Tibial artery (tissue), 4 donors: Measurements from ENCODE around the gene HS6ST2.

Source experiments
- DNase-seq, 2 donors: peaks; one replicate each; pipeline ENCODE4 v3.0.0-alpha.2; 2019
- H3K27ac ChIP-seq, 2 donors: fragments of 200-600 bp; sonication (generic) in 1 of 2; 1 replicate in 1 of 2; 2 replicates in 1 of 2; pipeline ENCODE4 v1.5.1; 2018 to 2019; ENCODE audit warnings: mild to moderate bottlenecking in 1 of 2
- H3K27me3 ChIP-seq, 2 donors: fragments of 200-600 bp; sonication (generic) in 1 of 2; one replicate each; pipeline versions ENCODE4 v1.5.1 to v1.6.0; 2016 to 2019
- H3K36me3 ChIP-seq, 3 donors: fragments of 200-600 bp; sonication (generic) in 2 of 3; one replicate each; pipeline ENCODE4 v1.5.1; 2016 to 2019; ENCODE audit warnings: mild to moderate bottlenecking in 2 of 3
- H3K4me1 ChIP-seq, 4 donors: fragments of 200-600 bp; sonication (generic) in 2 of 4; 1 replicate in 3 of 4; 2 replicates in 1 of 4; pipeline ENCODE4 v1.5.1; 2016 to 2019
- H3K4me3 ChIP-seq, 2 donors: fragments of 200-600 bp; sonication (generic) in 1 of 2; 1 replicate in 1 of 2; 2 replicates in 1 of 2; pipeline ENCODE4 v1.5.1; 2018 to 2019; ENCODE audit warnings: mild to moderate bottlenecking in 2 of 2
- H3K9me3 ChIP-seq, 3 donors: fragments of 200-600 bp; sonication (generic) in 1 of 3; one replicate each; pipeline ENCODE4 v1.5.1; 2016 to 2019
- CTCF ChIP-seq, 2 experiments: fragments of 200-600 bp in 1 of 2; fragments of 450-650 bp in 1 of 2; IDR thresholded peaks; one replicate each; pipeline ENCODE4 v1.5.1; 2017 to 2019; ENCODE audit warnings: antibody characterized with exemption in 2 of 2, mild to moderate bottlenecking in 1 of 2, moderate library complexity in 1 of 2
- intact Hi-C: fragments of 100-400 bp; cut with DNase I; formaldehyde crosslinking; loops from one replicate; pipeline ENCODE4 v1.15.0; 2023; ENCODE audit warnings: low total_unique reads

HS6ST2 gene

GRCh38 chrX:132958091-132958703, at the start of gene HS6ST2:
HS6ST2 (minus strand) TSS chrX:132958629.
- intact Hi-C loops, result no loop called here
- H3K27me3 ChIP-seq, result peaks cover 0 to 24% of the 10 kb centered on the region in 2 donors
- H3K4me1 ChIP-seq, result peaks cover 0 to 23% (median 10%) of the 10 kb centered on the region in 4 donors
- no peak for DNase-seq
- no peak for TF ChIP-seq CTCF (IDR thresholded peaks at IDR 0.05)
- no peaks in the 10 kb centered on the region for H3K36me3 ChIP-seq
- peak within 1 kb of the TSS; percentile 43 to 56 for H3K4me3 ChIP-seq
- H3K27ac ChIP-seq, result no peak within 1 kb of the TSS
- no peaks in the 10 kb centered on the region for H3K9me3 ChIP-seq

- no peak overlapping the region for H3K4me3 ChIP-seq
- DNase-seq, result no peak
- H3K36me3 ChIP-seq, result no peaks in the 10 kb centered on the region
- intact Hi-C loops, result no loop called here
- no peaks in the 10 kb centered on the region for H3K27me3 ChIP-seq
- H3K9me3 ChIP-seq, result no peaks in the 10 kb centered on the region
- no peak for TF ChIP-seq CTCF (IDR thresholded peaks at IDR 0.05)
- H3K4me1 ChIP-seq, result no peaks in the 10 kb centered on the region
- no peak overlapping the region for H3K27ac ChIP-seq
Observed at GRCh38 chrX:133007458-133007857, 49.0 kb upstream of the HS6ST2 start.

- H3K36me3 ChIP-seq, result no peaks in the 10 kb centered on the region
- H3K27me3 ChIP-seq, result no peaks in the 10 kb centered on the region
- TF ChIP-seq CTCF (IDR thresholded peaks at IDR 0.05), result no peak
- intact Hi-C loops, result no loop called here
- H3K27ac ChIP-seq, result no peak overlapping the region
- no peak for DNase-seq
- H3K4me1 ChIP-seq, result no peaks in the 10 kb centered on the region
- H3K4me3 ChIP-seq, result no peak overlapping the region
- no peaks in the 10 kb centered on the region for H3K9me3 ChIP-seq
Observed at GRCh38 chrX:133005616-133006015, 47.2 kb upstream of the HS6ST2 start.

DNA sequence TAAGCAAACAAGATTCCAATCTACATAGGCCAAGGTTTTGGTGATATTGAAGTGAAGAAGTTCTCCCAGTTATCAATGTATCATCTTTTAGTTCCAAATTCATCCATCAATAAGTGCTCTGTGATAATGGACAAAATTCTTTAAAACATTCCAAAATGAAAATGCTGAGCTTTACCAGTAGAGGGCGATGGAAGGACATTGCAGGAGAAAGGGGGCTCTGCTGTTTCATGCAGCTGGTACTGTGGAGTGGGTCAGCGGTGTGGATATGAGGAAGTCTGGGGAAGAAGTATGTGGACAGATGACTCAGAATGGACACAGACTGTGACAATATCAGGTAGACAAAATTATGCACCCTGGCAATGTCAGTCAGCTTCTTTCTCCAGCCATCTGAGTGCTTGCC, 46.6 kb upstream of the HS6ST2 start:
- H3K4me3 ChIP-seq, result no peak overlapping the region
- H3K27me3 ChIP-seq, result no peaks in the 10 kb centered on the region
- no peaks in the 10 kb centered on the region for H3K9me3 ChIP-seq
- no peak for DNase-seq
- no peaks in the 10 kb centered on the region for H3K4me1 ChIP-seq
- no peaks in the 10 kb centered on the region for H3K36me3 ChIP-seq
- intact Hi-C loops, result no loop called here
- no peak overlapping the region for H3K27ac ChIP-seq
- peak; percentile 44 to 48 for TF ChIP-seq CTCF (IDR thresholded peaks at IDR 0.05)

GRCh38 chrX:132999209-132999608, 40.8 kb upstream of the HS6ST2 start:
- intact Hi-C loops, result no loop called here
- Histone ChIP-seq H3K4me1 (no peaks in the 10 kb centered on the region), H3K36me3 (no peaks in the 10 kb centered on the region), H3K27ac (no peak overlapping the region), H3K9me3 (no peaks in the 10 kb centered on the region), H3K27me3 (no peaks in the 10 kb centered on the region), H3K4me3 (no peak overlapping the region)
- TF ChIP-seq CTCF (IDR thresholded peaks at IDR 0.05), result no peak
- DNase-seq, result no peak

DNA sequence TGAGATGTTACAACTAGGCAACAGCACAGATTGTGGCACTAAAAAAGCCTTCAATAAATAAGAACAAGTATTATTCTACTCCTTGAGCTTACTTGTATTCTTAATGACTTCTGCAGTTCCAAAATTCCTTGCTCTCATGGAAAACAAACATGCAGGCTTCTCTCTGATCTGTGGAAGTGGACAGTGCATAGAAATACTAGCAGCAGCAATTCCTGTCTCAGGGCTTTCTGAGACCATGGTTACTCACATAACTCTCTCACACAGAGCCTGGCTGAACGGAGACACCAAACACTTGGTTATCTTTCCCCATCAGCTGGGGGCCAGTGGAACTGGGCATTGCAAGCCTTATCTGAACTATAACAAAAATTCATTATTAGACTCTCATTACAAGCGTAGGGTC, 32.4 kb upstream of the HS6ST2 start:
- Histone ChIP-seq H3K27ac (no peak overlapping the region), H3K4me3 (no peak overlapping the region), H3K4me1 (no peaks in the 10 kb centered on the region), H3K9me3 (no peaks in the 10 kb centered on the region), H3K36me3 (no peaks in the 10 kb centered on the region), H3K27me3 (no peaks in the 10 kb centered on the region)
- intact Hi-C loops, result no loop called here
- no peak for TF ChIP-seq CTCF (IDR thresholded peaks at IDR 0.05)
- DNase-seq, result no peak
